ENCODE measurements around the gene TMEM178A.

Gene TMEM178A

DNA sequence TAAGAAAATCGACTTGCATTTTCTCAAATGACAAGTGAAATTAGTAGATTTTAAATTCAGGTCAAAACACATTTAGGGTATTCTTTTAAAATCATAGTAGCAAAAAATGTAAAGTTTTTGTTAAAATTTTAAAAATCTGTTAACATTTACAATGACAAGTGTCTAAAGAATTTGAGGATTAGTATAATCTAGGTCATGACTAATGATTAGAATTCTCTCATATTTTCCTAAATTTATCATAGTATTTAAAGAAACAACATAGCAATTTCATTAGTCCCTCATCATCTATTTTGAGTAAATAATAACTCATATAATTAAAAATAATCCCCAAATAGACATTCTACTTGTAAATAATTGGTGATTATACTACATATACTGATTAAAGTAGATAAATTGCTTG is 89.7 kb downstream of the TMEM178A start:
- Histone ChIP-seq H3K27ac (ENCODE audit: insufficient read depth, low read length, poor library complexity, severe bottlenecking) (no peak overlapping the region), H3K4me3 (ENCODE audit: insufficient read depth, low read depth, low read length, poor library complexity, severe bottlenecking) (no peak overlapping the region), H3K4me1 (ENCODE audit: control insufficient read depth, insufficient read depth, low read length, poor library complexity, severe bottlenecking) (no peaks in the 10 kb centered on the region), H3K36me3 (ENCODE audit: control insufficient read depth, insufficient read depth, low read length) (peaks cover 30% of the 10 kb centered on the region), H3K27me3 (replicated peaks; ENCODE audit: control insufficient read depth, insufficient read depth, low read length, poor library complexity, severe bottlenecking) (no peaks in the 10 kb centered on the region), H3K9me3 (ENCODE audit: control insufficient read depth, low read length) (no peaks in the 10 kb centered on the region)
- no peak for DNase-seq

DNA sequence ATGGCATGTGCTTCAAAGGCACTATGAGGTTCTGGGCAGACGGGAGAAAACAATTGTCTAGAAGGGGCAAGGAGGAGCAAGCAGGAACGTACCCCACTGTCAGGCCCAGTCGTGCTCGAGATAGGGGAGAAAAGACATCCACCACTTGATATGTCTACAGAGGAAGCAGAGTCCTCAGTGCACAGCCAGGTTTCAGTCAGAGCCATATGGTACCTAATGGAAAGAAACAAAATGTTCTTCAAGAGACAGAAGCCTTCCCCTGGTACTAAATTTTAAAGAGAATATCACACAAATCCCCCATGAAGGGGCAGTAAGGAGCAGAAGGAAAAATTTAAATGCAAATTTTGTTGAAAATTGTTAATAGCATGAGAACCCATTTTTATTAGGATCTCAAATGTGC is 91.4 kb downstream of the TMEM178A start:
- no peaks in the 10 kb centered on the region for H3K9me3 ChIP-seq (ENCODE audit: control insufficient read depth, low read length)
- peaks cover 23% of the 10 kb centered on the region for H3K36me3 ChIP-seq (ENCODE audit: control insufficient read depth, insufficient read depth, low read length)
- no peak overlapping the region for H3K27ac ChIP-seq (ENCODE audit: insufficient read depth, low read length, poor library complexity, severe bottlenecking)
- no peaks in the 10 kb centered on the region for H3K27me3 ChIP-seq (replicated peaks; ENCODE audit: control insufficient read depth, insufficient read depth, low read length, poor library complexity, severe bottlenecking)
- DNase-seq = no peak
- no peak overlapping the region for H3K4me3 ChIP-seq (ENCODE audit: insufficient read depth, low read depth, low read length, poor library complexity, severe bottlenecking)
- H3K4me1 ChIP-seq (ENCODE audit: control insufficient read depth, insufficient read depth, low read length, poor library complexity, severe bottlenecking) = no peaks in the 10 kb centered on the region

DNA sequence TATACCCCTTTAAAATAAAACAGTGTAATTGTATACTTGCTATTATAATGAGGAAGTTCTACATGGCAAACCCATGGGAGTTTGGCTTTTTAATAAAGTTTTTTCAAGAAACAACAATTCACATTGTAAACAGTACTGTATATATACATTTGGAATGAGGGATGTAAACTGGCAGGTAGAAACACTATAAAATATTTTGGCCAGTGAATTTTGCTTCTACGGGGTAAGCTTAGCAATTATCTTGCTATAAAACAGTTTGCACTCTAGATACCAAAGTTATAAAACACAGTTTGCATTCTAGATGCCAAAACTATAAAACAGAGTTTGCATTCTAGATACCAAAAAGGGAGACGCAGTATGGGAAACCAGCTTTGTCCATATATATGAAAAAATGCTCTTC is 96.7 kb downstream of the TMEM178A start:
- H3K27ac ChIP-seq (ENCODE audit: insufficient read depth, low read length, poor library complexity, severe bottlenecking) = no peak overlapping the region
- no peak overlapping the region for H3K4me3 ChIP-seq (ENCODE audit: insufficient read depth, low read depth, low read length, poor library complexity, severe bottlenecking)
- no peak for DNase-seq
- no peaks in the 10 kb centered on the region for H3K27me3 ChIP-seq (replicated peaks; ENCODE audit: control insufficient read depth, insufficient read depth, low read length, poor library complexity, severe bottlenecking)
- no peaks in the 10 kb centered on the region for H3K4me1 ChIP-seq (ENCODE audit: control insufficient read depth, insufficient read depth, low read length, poor library complexity, severe bottlenecking)
- H3K9me3 ChIP-seq (ENCODE audit: control insufficient read depth, low read length) = no peaks in the 10 kb centered on the region
- peaks cover 26% of the 10 kb centered on the region for H3K36me3 ChIP-seq (ENCODE audit: control insufficient read depth, insufficient read depth, low read length)

Data from effector memory CD4-positive, alpha-beta T cell (primary cell).